ENCODE data around the gene PRIMPOL. TPM values are rescaled to one million over a fixed set of nuclear protein-coding genes. Genes with fewer than 3 reads are reported as not detected.

Gene PRIMPOL
- total and polyA plus RNA-seq, 2 of the 4 experiments (the other 2 are of a cell fraction) = 5.6 to 8.8 TPM

DNA sequence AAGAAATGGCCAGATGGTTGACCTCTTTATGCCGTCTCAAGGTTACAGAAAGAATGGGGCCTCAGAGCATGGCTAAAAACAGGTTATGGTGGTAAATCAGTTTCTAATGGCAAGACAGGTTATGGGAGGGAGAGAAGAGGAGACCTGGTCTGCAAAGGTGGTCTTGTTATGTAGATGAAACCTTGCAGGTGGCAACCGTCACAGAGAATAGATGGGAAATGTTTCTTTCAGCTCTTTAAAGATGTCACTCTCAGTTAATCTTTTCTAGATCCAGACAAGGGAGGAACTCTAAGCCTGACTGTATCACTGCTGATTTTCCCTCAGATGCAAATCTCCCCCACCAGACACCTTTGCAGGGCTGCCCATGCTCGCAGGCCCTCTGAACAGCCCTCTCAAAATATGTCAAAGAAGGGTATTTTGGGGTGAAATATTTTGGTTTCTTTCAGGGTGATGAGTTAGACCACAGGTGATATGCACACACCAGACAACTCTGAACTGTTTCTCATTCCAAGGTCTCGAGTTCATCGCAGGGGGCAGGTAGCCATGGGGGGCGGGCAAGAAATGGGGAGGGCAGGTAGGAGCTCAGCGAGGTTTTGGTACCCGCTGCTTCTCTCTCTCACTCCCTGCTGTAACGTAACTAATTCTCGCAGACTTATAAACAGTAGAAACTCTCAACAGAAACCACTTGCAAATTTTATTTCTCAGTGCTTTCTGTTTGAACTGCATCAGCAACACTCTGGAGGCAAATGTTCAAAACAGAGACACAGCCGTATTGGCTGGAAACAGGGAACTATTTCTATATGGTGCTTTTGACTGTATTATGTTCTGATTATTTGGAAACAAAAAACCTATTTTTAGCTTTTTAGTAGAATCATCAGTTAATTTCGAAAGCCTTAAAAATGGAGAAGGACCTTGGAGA lies 32.6 kb upstream of the PRIMPOL start:
- intact Hi-C loops (cut with micrococcal nuclease) = no loop called here
- Histone ChIP-seq H3K36me3 (ENCODE audit: control insufficient read depth, insufficient read depth, low read length) (no peaks in the 10 kb centered on the region), H3K9me1 (ENCODE audit: insufficient read depth, low read length) (no peaks in the 10 kb centered on the region)
- TF ChIP-seq, protein P1, sequence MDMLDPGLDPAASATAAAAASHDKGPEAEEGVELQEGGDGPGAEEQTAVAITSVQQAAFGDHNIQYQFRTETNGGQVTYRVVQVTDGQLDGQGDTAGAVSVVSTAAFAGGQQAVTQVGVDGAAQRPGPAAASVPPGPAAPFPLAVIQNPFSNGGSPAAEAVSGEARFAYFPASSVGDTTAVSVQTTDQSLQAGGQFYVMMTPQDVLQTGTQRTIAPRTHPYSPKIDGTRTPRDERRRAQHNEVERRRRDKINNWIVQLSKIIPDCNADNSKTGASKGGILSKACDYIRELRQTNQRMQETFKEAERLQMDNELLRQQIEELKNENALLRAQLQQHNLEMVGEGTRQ (IDR thresholded peaks at IDR 0.05; ENCODE audit: low read depth, low read length) = no peak
- TF ChIP-seq MXI1 (IDR thresholded peaks at IDR 0.05; ENCODE audit: borderline replicate concordance, low read depth, low read length) (no peak), MAZ (IDR thresholded peaks at IDR 0.05; ENCODE audit: borderline replicate concordance, low read depth, low read length) (no peak), RAD21 (IDR thresholded peaks at IDR 0.05; ENCODE audit: low read length) (no peak), CHD1 (IDR thresholded peaks at IDR 0.05; ENCODE audit: low read depth, low read length) (no peak), FOS (IDR thresholded peaks at IDR 0.05; ENCODE audit: low read depth, low read length) (no peak), POLR2A (IDR thresholded peaks at IDR 0.05; ENCODE audit: low read depth, low read length) (no peak), CEBPB (IDR thresholded peaks at IDR 0.05; ENCODE audit: low read depth, low read length) (no peak), SMC3 (IDR thresholded peaks at IDR 0.05; ENCODE audit: low read depth, low read length) (no peak), RCOR1 (IDR thresholded peaks at IDR 0.05; ENCODE audit: insufficient replicate concordance, low read length) (no peak), BHLHE40 (IDR thresholded peaks at IDR 0.05; ENCODE audit: low read depth, low read length) (no peak), MAFK (IDR thresholded peaks at IDR 0.05; ENCODE audit: low read depth, low read length) (no peak), NFE2L2 (IDR thresholded peaks at IDR 0.05; ENCODE audit: low read depth, low read length) (no peak)
- TF ChIP-seq, protein P2, sequence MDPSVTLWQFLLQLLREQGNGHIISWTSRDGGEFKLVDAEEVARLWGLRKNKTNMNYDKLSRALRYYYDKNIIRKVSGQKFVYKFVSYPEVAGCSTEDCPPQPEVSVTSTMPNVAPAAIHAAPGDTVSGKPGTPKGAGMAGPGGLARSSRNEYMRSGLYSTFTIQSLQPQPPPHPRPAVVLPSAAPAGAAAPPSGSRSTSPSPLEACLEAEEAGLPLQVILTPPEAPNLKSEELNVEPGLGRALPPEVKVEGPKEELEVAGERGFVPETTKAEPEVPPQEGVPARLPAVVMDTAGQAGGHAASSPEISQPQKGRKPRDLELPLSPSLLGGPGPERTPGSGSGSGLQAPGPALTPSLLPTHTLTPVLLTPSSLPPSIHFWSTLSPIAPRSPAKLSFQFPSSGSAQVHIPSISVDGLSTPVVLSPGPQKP (IDR thresholded peaks at IDR 0.05; ENCODE audit: borderline replicate concordance, low read depth, low read length) = no peak
- TF ChIP-seq, protein P3, sequence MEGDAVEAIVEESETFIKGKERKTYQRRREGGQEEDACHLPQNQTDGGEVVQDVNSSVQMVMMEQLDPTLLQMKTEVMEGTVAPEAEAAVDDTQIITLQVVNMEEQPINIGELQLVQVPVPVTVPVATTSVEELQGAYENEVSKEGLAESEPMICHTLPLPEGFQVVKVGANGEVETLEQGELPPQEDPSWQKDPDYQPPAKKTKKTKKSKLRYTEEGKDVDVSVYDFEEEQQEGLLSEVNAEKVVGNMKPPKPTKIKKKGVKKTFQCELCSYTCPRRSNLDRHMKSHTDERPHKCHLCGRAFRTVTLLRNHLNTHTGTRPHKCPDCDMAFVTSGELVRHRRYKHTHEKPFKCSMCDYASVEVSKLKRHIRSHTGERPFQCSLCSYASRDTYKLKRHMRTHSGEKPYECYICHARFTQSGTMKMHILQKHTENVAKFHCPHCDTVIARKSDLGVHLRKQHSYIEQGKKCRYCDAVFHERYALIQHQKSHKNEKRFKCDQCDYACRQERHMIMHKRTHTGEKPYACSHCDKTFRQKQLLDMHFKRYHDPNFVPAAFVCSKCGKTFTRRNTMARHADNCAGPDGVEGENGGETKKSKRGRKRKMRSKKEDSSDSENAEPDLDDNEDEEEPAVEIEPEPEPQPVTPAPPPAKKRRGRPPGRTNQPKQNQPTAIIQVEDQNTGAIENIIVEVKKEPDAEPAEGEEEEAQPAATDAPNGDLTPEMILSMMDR (conservative IDR thresholded peaks at IDR 0.05; ENCODE audit: low read depth, low read length) = no peak

More for the DNA sequence above, 32.6 kb upstream of the PRIMPOL start:
- H2BK20ac ChIP-seq (ENCODE audit: low read depth, low read length) = no peak overlapping the region
- H3K27me3 ChIP-seq (ENCODE audit: control insufficient read depth, insufficient read depth, low read length) = peaks cover 2% of the 10 kb centered on the region; the same call in 1 of the 2 replicates
- no peak overlapping the region for H3K56ac ChIP-seq (ENCODE audit: extremely low read depth, insufficient read depth, low read length)
- no peak overlapping the region for H2BK5ac ChIP-seq (ENCODE audit: low read depth, low read length, poor library complexity, severe bottlenecking)
- H3K27ac ChIP-seq (ENCODE audit: insufficient read depth, low read length) = no peak overlapping the region
- no peak overlapping the region for H4K91ac ChIP-seq (ENCODE audit: insufficient read depth, low read depth, low read length)
- no peak overlapping the region for H3K4me3 ChIP-seq (ENCODE audit: insufficient read depth, low read depth, low read length)
- H3K4me2 ChIP-seq (ENCODE audit: low read depth, low read length) = no peak overlapping the region
- no peak overlapping the region for H2AK9ac ChIP-seq (replicated peaks; ENCODE audit: low read depth, low read length, poor library complexity)
- no peak overlapping the region for H2AFZ ChIP-seq (replicated peaks; ENCODE audit: low read length, poor library complexity)
- H3K18ac ChIP-seq (ENCODE audit: low read depth, low read length) = no peak overlapping the region
- no TSS peak for BruUV-seq (replicated peaks)
- H3K14ac ChIP-seq (replicated peaks; ENCODE audit: low read depth, low read length) = no peak overlapping the region
- ATAC-seq (ENCODE audit: low read depth) (no peak), DNase-seq (no peak)
- CTCF ChIA-PET = interaction anchor here (0.6 kb wide), 1 partner anchor 11 kb away, joined by 4 read pairs; no protein-coding TSS in a partner anchor
- H2BK120ac ChIP-seq (ENCODE audit: low read depth, low read length) = no peak overlapping the region
- no peak overlapping the region for H3K23ac ChIP-seq (ENCODE audit: low read depth, low read length)
- no peak overlapping the region for H3K4ac ChIP-seq (ENCODE audit: low read depth, low read length)
- dilution Hi-C loops (cut with HindIII; ENCODE audit: low sequenced_read_pairs, unreplicated experiment) = no loop called here
- H4K5ac ChIP-seq (ENCODE audit: low read depth, low read length) = no peak overlapping the region
- H3K9me3 ChIP-seq (ENCODE audit: control insufficient read depth, insufficient read depth, low read length) = no peaks in the 10 kb centered on the region
- H3K79me1 ChIP-seq (ENCODE audit: low read depth in 1 of 2, low read length in 2 of 2) = no peaks in the 10 kb centered on the region
- H4K8ac ChIP-seq (ENCODE audit: low read depth in 2 of 2, low read length in 2 of 2) = no peak overlapping the region
- no peak overlapping the region for H2AK5ac ChIP-seq (ENCODE audit: low read depth, low read length)
- H3K4me1 ChIP-seq (ENCODE audit: control insufficient read depth, insufficient read depth, low read length) = 0 out of 2 replicates have a peak, but pooled peaks cover 1% of the 10 kb centered on the region
- H2BK15ac ChIP-seq (ENCODE audit: low read depth, low read length) = no peak overlapping the region
- H3K9ac ChIP-seq (ENCODE audit: low read depth, low read length) = no peak overlapping the region
- H4K20me1 ChIP-seq (ENCODE audit: insufficient read depth, low read length) = no peaks in the 10 kb centered on the region
- POLR2A ChIA-PET (ENCODE audit: unreplicated experiment) = no interaction called here
- 89% methylated on average over 3 of the region's 12 CpGs; no CpG with 5 or more reads in 1 of the 2 experiments for WGBS, 2 experiments (ENCODE audit: extremely low coverage in 2 of 2, insufficient read length in 1 of 2)
- in situ Hi-C loops (cut with MboI; ENCODE audit: low sequenced_read_pairs) = no loop called here

Data from IMR-90 (cell line).